GM12892 (cell line): Measurements from ENCODE around the gene ANO9.

ENCODE experiments used
- POLR2A ChIP-seq: IDR thresholded peaks from 2 replicates; pipeline ENCODE4 v1.6.1; 2011; ENCODE audit warnings: low read depth, low read length, control low read depth
- TAF1 ChIP-seq: IDR thresholded peaks from 2 replicates; pipeline ENCODE4 v1.6.1; 2011; ENCODE audit warnings: low read depth, mild to moderate bottlenecking, control low read depth, low read length, borderline replicate concordance

DNA sequence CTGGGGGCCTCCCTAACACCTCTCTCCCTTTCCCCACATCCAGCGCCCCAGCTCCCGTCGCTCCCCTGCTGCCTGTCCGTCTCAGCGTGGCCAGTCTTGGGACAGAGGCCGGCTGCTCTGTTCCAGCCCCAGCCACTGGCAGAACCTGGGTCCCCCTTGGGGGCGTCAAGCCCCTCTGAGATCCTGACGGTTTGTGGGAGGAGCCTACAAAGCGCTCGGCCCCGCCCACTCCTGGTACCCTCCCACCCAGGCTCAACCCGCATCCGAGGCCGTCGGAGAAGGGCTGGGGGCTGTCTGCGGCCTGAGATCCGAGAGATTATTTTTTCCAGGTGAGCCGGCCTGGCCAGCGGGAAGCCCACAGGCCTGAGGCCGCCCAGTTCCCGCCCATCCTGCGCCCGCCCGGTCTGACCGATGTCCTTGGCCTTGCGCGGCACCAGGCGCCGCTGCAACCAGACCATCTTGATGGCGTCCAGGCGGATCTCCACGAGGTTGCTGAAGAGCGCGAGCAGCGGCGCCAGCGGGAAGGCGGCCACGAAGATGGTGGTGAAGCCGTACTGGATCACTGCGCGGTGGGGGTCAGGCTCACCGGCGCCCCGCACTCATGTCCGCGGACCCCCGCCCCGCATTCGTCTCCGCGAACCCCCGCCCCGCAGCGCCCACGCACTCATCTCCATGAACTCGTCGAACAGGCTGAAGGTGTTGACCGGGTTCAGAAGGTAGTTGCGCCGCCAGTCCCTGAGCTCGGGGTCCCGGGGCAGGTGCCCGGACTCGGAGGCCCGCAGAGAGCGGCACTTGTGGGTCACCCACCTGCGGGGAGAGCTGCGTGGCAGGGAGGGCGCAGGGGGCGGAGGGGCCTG, 21.5 kb downstream of the ANO9 start:
- TF ChIP-seq TAF1 (no peak), POLR2A (no peak)
